Measurements from ENCODE around the gene DOK3.

DOK3 gene

DNA sequence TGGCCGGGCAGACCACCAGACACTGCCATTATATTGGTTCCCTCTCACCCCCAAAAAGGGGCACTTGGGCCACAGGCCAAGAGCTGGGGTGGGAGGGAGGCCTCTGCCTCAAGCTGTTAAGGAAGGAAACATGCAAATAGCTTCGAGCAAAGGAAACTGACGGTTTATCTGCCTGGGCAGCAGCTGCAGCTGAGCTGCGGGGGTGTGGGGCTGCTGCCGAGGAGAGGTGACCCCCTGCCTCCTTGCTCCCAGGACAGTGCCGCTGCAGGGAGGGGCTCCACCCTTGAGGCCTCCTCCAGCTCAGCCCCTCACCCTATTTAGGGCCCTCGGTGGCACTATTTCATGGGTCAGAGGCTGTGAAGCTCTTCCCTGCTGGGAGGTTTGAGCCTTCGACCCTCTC lies 789 bp downstream of the DOK3 start:
- FAIRE-seq, result no peak
- TF ChIP-seq, protein P1, sequence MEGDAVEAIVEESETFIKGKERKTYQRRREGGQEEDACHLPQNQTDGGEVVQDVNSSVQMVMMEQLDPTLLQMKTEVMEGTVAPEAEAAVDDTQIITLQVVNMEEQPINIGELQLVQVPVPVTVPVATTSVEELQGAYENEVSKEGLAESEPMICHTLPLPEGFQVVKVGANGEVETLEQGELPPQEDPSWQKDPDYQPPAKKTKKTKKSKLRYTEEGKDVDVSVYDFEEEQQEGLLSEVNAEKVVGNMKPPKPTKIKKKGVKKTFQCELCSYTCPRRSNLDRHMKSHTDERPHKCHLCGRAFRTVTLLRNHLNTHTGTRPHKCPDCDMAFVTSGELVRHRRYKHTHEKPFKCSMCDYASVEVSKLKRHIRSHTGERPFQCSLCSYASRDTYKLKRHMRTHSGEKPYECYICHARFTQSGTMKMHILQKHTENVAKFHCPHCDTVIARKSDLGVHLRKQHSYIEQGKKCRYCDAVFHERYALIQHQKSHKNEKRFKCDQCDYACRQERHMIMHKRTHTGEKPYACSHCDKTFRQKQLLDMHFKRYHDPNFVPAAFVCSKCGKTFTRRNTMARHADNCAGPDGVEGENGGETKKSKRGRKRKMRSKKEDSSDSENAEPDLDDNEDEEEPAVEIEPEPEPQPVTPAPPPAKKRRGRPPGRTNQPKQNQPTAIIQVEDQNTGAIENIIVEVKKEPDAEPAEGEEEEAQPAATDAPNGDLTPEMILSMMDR (IDR thresholded peaks at IDR 0.05; ENCODE audit: insufficient read depth, missing control alignments), result no peak
- no peak for DNase-seq (ENCODE audit: insufficient read length, low spot score)

DNA sequence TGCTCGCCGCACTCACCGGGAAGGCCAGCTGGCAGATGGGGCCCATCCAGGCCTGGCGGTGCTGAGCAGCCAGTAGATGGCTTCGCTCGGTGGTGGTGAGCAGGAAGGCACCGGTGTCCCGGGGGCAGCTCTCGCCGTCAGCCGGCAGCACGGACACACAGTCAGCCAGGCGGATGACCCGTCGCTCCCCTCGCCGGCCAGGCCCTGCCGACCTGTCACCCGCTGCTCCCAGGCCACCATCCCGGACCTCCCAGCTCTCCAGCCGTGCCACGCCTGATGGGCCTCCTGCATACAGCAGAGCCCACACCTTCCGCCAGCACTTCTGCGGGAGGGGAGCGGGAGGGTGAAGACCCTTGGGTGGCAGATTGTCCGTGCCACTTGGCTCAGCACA lies 1.4 kb downstream of the DOK3 start:
- TF ChIP-seq, protein P1 (IDR thresholded peaks at IDR 0.05; ENCODE audit: insufficient read depth, missing control alignments), result no peak
- FAIRE-seq (no peak), DNase-seq (ENCODE audit: insufficient read length, low spot score) (no peak)

DNA sequence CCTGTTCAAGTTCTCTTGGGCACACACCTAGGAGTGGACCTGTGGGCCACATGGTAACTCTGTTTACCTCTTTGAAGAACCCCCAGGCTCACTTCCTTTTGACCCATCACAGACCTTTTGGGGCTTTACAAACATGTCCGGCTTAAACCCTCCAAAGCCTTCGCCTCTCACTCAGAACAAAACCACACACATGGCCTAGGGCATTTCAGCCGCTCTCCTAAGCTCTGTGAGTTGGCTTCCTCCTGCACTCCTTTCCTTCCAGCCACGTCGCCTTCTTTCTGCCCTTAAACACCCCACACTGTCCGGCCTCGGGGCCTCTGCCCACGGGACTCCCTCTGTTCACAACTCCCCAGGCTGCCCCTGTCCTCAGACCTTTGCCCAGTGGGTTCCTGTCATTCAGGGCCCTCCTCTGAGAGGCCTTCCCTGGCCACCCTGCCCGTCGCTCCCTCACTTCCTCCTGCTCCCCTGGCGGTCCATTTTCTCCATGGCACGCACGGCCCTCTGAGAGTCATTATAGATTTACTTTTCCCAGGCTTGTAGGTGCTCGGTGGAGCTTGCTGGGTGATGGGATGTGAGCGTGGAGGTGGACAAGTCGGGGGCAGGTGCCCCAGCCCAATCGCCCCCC lies 1.9 kb downstream of the DOK3 start:
- FAIRE-seq, result no peak
- DNase-seq (ENCODE audit: insufficient read length, low spot score), result no peak
- TF ChIP-seq, protein P1 (IDR thresholded peaks at IDR 0.05; ENCODE audit: insufficient read depth, missing control alignments), result no peak

DNA sequence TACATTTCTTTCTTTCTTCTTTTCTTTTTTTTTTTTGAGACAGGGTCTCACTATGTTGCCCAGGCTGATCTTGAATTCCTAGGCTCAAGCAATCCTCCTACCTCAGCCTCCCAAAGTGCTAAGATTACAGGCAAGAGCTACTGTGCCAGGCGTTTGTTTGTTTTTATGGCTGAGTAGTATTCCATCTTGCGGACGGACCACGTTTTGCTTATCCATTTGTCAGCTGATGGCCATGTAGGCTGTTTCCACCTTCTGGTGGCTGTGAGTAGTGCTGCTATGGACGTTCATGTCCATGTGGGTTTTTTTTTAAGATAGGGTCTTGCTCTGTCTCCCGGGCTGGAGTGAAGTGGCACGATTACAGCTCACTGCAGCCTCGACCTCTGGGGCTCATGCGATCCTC lies 2.5 kb downstream of the DOK3 start:
- FAIRE-seq (no peak), DNase-seq (ENCODE audit: insufficient read length, low spot score) (no peak)
- TF ChIP-seq, protein P1 (IDR thresholded peaks at IDR 0.05; ENCODE audit: insufficient read depth, missing control alignments), result no peak

DNA sequence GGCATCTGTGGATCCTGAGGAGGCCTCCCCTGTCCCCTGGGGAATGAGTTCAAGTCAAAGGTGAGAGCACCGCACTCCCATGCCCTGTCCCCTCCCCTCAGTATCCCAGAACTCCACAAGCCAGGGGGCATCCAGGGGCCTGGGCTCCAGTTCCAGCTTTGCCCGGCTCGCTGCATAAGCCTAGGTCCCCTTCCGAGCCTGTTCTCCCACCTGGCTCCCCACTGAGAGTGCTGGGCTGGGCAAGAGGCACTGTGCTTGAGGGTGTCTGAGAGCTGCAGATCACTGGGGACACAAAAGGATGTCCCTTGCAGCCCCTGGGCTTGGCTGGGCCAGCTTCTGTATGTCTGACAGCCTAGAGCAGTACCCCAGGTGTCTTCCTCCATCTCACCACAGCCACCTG lies 4.6 kb downstream of the DOK3 start:
- FAIRE-seq, result no peak
- TF ChIP-seq, protein P1 (IDR thresholded peaks at IDR 0.05; ENCODE audit: insufficient read depth, missing control alignments), result no peak

DNA sequence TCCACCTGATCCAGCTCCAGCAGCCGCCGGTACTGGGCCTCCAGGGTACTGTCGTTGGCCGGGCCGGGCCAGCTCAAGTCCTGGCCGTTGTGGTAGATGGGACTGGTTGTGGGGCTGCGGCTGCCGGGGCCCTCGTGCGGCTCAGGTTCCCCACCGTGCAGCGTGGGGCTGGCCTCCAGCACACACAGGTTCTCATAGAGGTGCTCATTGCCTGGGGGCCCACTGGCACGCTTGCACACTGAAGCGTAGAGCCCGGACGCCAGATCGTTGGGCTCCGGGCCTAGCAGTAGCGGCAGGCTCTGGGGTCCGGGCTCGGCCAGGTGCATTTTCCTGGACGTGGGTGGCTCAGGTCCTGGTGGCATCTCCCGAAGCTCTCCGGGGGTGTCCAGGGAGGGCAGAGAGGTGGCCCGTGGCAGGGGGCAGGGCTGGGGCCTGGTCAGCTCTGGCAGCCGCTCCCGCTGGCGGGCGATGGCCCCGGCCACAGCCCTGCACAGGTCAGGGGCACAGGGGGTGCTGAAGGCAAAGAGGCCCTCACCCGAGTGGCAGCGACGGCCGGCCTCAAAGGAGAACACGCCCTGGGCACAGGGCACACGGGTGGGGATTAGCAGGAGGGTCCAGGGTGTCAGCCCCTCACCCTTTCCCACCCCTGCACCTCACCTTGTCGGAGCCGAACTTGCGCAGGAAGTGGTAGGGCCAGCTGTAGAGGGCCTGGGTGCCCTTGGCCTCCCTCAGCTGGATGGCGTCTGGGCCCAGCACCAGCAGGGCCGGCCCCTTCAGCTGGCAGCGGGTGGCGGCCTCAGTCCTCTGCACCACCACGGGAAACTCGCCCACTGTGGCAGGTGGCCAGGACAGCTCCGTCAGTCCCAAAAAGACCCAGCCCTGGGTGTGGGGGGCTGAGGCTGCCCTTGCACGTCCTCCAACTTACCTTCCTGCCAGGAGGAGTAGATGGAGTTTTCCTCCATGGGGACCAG lies 5.3 kb downstream of the DOK3 start:
- no peak for FAIRE-seq
- no peak for DNase-seq (ENCODE audit: insufficient read length, low spot score)
- TF ChIP-seq, protein P1 (IDR thresholded peaks at IDR 0.05; ENCODE audit: insufficient read depth, missing control alignments), result no peak

More for the DNA sequence above, 4.6 kb downstream of the DOK3 start:
- no peak for DNase-seq (ENCODE audit: insufficient read length, low spot score)
